SU-DHL-6 (cell line): ENCODE data around the gene PFKL.

Source experiments
- H2AFZ ChIP-seq: fragments of 200-600 bp; sonication (generic); 2 replicates; pipeline ENCODE4 v1.6.1; 2014; ENCODE audit warnings: low read depth, mild to moderate bottlenecking, moderate library complexity, mixed read lengths, antibody characterized with exemption, low read length; ENCODE audit not compliant: severe bottlenecking
- H3F3A ChIP-seq: fragments of 200-600 bp; shearing (Covaris generic); 2 replicates; pipeline ENCODE4 v1.6.0; 2016; ENCODE audit warnings: antibody characterized with exemption, mild to moderate bottlenecking; ENCODE audit not compliant: insufficient read depth
- H3K27ac ChIP-seq: fragments of 200-600 bp; sonication (generic); 2 replicates; pipeline ENCODE4 v1.5.1; 2016; ENCODE audit warnings: low read depth, mild to moderate bottlenecking, low read length, moderate library complexity, mixed read lengths
- H3K27me3 ChIP-seq: fragments of 200-600 bp; sonication (generic), shearing (Covaris generic); 2 replicates; pipeline ENCODE4 v1.6.0; 2014; ENCODE audit warnings: mild to moderate bottlenecking, low read length
- H3K36me3 ChIP-seq: fragments of 200-600 bp; sonication (generic); 2 replicates; pipeline ENCODE4 v1.6.1; 2014; ENCODE audit warnings: mild to moderate bottlenecking, low read length, mixed read lengths
- H3K4me2 ChIP-seq: fragments of 300-600, 200-600 bp; shearing (Covaris generic), sonication (generic); 2 replicates; pipeline ENCODE4 v1.6.0; 2014; ENCODE audit warnings: low read length, low read depth, mild to moderate bottlenecking; ENCODE audit not compliant: poor library complexity, severe bottlenecking
- H3K4me3 ChIP-seq: fragments of 200-600 bp; sonication (generic); 2 replicates; pipeline ENCODE4 v1.5.1; 2014; ENCODE audit warnings: antibody characterized with exemption, low read length, mild to moderate bottlenecking, mixed read lengths; ENCODE audit not compliant: insufficient read depth, poor library complexity, severe bottlenecking
- H3K79me2 ChIP-seq: fragments of 200-600 bp; sonication (generic); 2 replicates; pipeline ENCODE4 v1.6.1; 2014; ENCODE audit warnings: mild to moderate bottlenecking, low read length, moderate library complexity; ENCODE audit not compliant: insufficient read depth
- H3K9ac ChIP-seq: fragments of 200-600 bp; sonication (generic); 2 replicates; pipeline ENCODE4 v1.7.0; 2014; ENCODE audit warnings: mild to moderate bottlenecking, low read length
- H3K9me2 ChIP-seq: fragments of 200-600 bp; sonication (generic); replicated peaks from 2 replicates; pipeline ENCODE4 v1.6.1; 2014; ENCODE audit warnings: low read length; ENCODE audit not compliant: insufficient read depth
- H3K9me3 ChIP-seq: fragments of 200-600 bp; sonication (generic); 2 replicates; pipeline ENCODE4 v1.6.1; 2014; ENCODE audit warnings: low read length, mixed read lengths; ENCODE audit not compliant: insufficient read depth
- H4K20me1 ChIP-seq: fragments of 200-600 bp; sonication (generic); 2 replicates; pipeline ENCODE4 v1.6.1; 2014; ENCODE audit warnings: low read depth, mild to moderate bottlenecking, antibody characterized with exemption, low read length, moderate library complexity, mixed read lengths
- EZH2phosphoT487 ChIP-seq: fragments of 200-600 bp; sonication (generic), shearing (Covaris generic); conservative IDR thresholded peaks from 2 replicates; pipeline ENCODE4 v1.6.1; 2018; ENCODE audit warnings: mild to moderate bottlenecking, antibody characterized with exemption, low read length, moderate library complexity, mixed read lengths
- TF ChIP-seq, protein P1 (sequence below): fragments of 200-600 bp; sonication (generic); IDR thresholded peaks from one replicate; pipeline ENCODE4 v1.5.1; 2017; ENCODE audit warnings: antibody characterized with exemption, mild to moderate bottlenecking, low read length, moderate library complexity; ENCODE audit not compliant: insufficient read depth, poor library complexity, severe bottlenecking

Gene PFKL

DNA sequence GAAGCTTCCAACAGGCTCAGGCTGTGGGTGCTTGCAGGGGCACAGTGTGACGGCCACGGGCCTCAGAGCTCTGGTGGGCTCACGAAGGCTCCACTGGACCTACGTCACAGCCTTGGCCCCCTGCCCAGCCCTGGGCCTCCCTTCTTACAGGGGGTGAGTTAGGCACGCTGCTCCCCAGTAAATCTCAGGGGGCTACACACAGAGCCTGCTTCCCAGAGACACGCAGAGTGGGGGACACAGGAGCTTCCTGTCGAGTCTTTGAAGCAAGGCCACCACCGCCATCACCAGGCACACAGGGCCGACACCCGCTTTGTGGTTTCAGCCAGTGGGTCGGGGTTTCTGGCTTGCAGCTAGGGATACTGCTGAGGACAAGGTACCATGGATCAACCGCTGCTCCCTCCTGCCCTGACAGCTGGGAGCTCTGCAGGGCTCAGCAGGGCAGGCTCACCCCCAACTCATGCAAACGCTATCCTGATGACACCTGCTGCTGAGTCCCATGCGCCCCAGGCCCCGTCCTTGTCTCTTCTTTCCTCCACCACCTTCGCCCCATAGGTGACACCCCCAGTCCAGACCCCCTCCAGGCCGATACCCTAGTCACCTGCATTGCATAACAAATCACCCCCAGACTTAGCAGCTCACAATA lies 44.8 kb downstream of the PFKL start:
- H3K9ac ChIP-seq = no peak overlapping the region
- peaks cover 2% of the 10 kb centered on the region; the same call in 1 of the 2 replicates for H3F3A ChIP-seq
- no peaks in the 10 kb centered on the region for H4K20me1 ChIP-seq
- no peaks in the 10 kb centered on the region for H3K9me2 ChIP-seq
- no peak overlapping the region for H3K4me3 ChIP-seq
- H3K27me3 ChIP-seq = no peaks in the 10 kb centered on the region
- no peaks in the 10 kb centered on the region for H3K9me3 ChIP-seq
- no peaks in the 10 kb centered on the region for H3K36me3 ChIP-seq
- no peaks in the 10 kb centered on the region for H3K79me2 ChIP-seq
- no peak overlapping the region for H3K4me2 ChIP-seq
- no peak for TF ChIP-seq EZH2phosphoT487
- TF ChIP-seq, protein P1, sequence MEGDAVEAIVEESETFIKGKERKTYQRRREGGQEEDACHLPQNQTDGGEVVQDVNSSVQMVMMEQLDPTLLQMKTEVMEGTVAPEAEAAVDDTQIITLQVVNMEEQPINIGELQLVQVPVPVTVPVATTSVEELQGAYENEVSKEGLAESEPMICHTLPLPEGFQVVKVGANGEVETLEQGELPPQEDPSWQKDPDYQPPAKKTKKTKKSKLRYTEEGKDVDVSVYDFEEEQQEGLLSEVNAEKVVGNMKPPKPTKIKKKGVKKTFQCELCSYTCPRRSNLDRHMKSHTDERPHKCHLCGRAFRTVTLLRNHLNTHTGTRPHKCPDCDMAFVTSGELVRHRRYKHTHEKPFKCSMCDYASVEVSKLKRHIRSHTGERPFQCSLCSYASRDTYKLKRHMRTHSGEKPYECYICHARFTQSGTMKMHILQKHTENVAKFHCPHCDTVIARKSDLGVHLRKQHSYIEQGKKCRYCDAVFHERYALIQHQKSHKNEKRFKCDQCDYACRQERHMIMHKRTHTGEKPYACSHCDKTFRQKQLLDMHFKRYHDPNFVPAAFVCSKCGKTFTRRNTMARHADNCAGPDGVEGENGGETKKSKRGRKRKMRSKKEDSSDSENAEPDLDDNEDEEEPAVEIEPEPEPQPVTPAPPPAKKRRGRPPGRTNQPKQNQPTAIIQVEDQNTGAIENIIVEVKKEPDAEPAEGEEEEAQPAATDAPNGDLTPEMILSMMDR = no peak
- no peak overlapping the region for H2AFZ ChIP-seq
- no peak overlapping the region for H3K27ac ChIP-seq

DNA sequence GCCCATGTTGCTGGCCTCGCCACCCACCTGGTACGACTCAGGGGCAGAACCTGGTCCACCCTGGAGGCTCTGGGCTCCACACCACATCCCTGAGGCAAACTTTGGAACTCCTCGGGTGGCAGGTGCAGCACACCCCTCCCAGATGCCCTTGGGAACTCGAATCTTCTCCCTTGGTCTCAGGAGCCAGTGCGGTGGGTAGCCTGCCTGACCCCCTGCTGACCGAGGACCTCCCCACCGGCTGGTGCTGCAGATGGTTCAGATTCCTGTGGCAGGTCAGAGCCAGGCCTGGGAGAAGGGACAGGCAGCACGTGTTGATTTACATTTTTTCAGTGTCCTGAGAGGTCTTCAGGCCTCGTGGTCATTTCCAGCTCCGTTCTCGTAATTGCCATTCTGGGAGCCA lies 45.6 kb downstream of the PFKL start:
- Histone ChIP-seq H4K20me1 (no peaks in the 10 kb centered on the region), H3F3A (no peaks in the 10 kb centered on the region), H3K9me2 (no peaks in the 10 kb centered on the region), H2AFZ (no peak overlapping the region), H3K27ac (no peak overlapping the region), H3K4me2 (no peak overlapping the region), H3K9ac (no peak overlapping the region), H3K36me3 (no peaks in the 10 kb centered on the region), H3K4me3 (no peak overlapping the region), H3K9me3 (no peaks in the 10 kb centered on the region), H3K79me2 (no peaks in the 10 kb centered on the region), H3K27me3 (no peaks in the 10 kb centered on the region)
- no peak for TF ChIP-seq EZH2phosphoT487
- TF ChIP-seq, protein P1 = no peak

DNA sequence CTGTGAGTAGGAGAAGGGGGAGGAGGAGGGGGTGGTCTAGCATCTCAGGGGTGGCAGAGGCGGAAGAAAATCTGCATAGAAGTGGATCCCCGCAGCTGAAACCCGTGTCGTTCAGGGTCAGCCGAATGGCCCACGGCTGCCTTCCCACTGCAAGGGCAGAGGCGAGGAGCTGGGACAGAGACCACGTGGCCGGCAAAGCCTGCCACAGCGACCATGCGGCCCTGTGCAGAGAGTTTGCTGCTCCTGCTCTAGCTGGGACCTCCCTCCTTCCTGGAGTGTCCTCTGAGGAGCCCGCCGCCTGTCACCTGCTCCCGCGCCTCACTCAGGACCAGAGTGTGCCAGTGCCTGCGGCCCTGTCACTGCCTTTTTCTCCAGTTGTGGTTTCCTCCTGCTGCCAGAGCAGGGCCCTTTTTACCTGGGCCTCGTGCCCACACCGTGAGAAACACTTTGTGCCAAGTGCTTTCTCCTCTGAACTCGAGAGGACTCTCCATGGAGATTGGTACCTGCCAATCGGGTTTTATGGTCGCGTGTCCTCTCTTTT lies 48.1 kb downstream of the PFKL start:
- Histone ChIP-seq H3K9me3 (no peaks in the 10 kb centered on the region), H4K20me1 (no peaks in the 10 kb centered on the region), H3K9me2 (no peaks in the 10 kb centered on the region), H3K9ac (no peak overlapping the region), H3K4me2 (no peak overlapping the region), H3K27me3 (no peaks in the 10 kb centered on the region), H3K36me3 (no peaks in the 10 kb centered on the region), H3F3A (no peaks in the 10 kb centered on the region), H3K79me2 (no peaks in the 10 kb centered on the region), H2AFZ (no peak overlapping the region), H3K27ac (no peak overlapping the region), H3K4me3 (no peak overlapping the region)
- no peak for TF ChIP-seq EZH2phosphoT487
- TF ChIP-seq, protein P1 = no peak
